HepG2 (cell line): Measurements from ENCODE around the gene MYO1C. TPM values are rescaled to one million over a fixed set of nuclear protein-coding genes. Genes with fewer than 3 reads are reported as not detected.

Source experiments
- AGO2 ChIP-seq: fragments of 200-400 bp; formaldehyde crosslinking; optimal IDR thresholded peaks from 2 replicates; pipeline ENCODE3; 2017; ENCODE audit warnings: mild to moderate bottlenecking, low read depth, low read length, moderate library complexity
- CHCHD3 ChIP-seq: sonication (generic); formaldehyde crosslinking; IDR thresholded peaks from 2 replicates; pipeline ENCODE4 v1.8.0; 2022; ENCODE audit warnings: mild to moderate bottlenecking, missing genetic modification reagents, moderate library complexity
- GABPA ChIP-seq, 2 experiments: IDR thresholded peaks; 2 replicates each; pipeline ENCODE4 v1.6.1; 2011 to 2016; ENCODE audit warnings: low read depth in 2 of 2, low read length in 1 of 2, missing biosample characterization in 1 of 2, missing genetic modification characterization in 1 of 2
- HNRNPL ChIP-seq: fragments of 200-400 bp; formaldehyde crosslinking; IDR thresholded peaks from 2 replicates; pipeline ENCODE4 v1.6.1; 2017; ENCODE audit warnings: mild to moderate bottlenecking, low read depth, low read length
- MTA1 ChIP-seq: sonication (generic); formaldehyde crosslinking; IDR thresholded peaks from 2 replicates; pipeline ENCODE4 v1.4.0; 2020; ENCODE audit warnings: missing genetic modification reagents, mild to moderate bottlenecking, borderline replicate concordance
- PPARG ChIP-seq: conservative IDR thresholded peaks from 2 replicates; pipeline ENCODE4 v1.6.1; 2016; ENCODE audit warnings: missing biosample characterization, missing genetic modification reagents
- RBFOX2 ChIP-seq: fragments of 200-400 bp; formaldehyde crosslinking; IDR thresholded peaks from 2 replicates; pipeline ENCODE4 v1.6.1; 2017; ENCODE audit warnings: low read depth, mild to moderate bottlenecking, low read length
- REPIN1 ChIP-seq: sonication (generic); formaldehyde crosslinking; IDR thresholded peaks from 2 replicates; pipeline ENCODE4 v1.8.0; 2022; ENCODE audit warnings: missing genetic modification reagents, low read depth, mild to moderate bottlenecking, borderline replicate concordance
- ZFY ChIP-seq: sonication (generic); formaldehyde crosslinking; IDR thresholded peaks from 2 replicates; pipeline ENCODE4 v1.4.0; 2020; ENCODE audit warnings: missing genetic modification reagents
- ZNF333 ChIP-seq: sonication (generic); formaldehyde crosslinking; IDR thresholded peaks from 2 replicates; pipeline ENCODE4 v1.4.0; 2020; ENCODE audit warnings: mild to moderate bottlenecking, missing genetic modification reagents, borderline replicate concordance
- ZNF451 ChIP-seq: sonication (generic); formaldehyde crosslinking; IDR thresholded peaks from 2 replicates; pipeline ENCODE4 v1.5.0; 2020; ENCODE audit warnings: mild to moderate bottlenecking, missing genetic modification reagents
- ZNF567 ChIP-seq: sonication (generic); formaldehyde crosslinking; IDR thresholded peaks from 2 replicates; pipeline ENCODE4 v1.8.1; 2023; ENCODE audit warnings: mild to moderate bottlenecking, missing genetic modification reagents, borderline replicate concordance
- ZNF605 ChIP-seq: sonication (generic); formaldehyde crosslinking; IDR thresholded peaks from 2 replicates; pipeline ENCODE4 v1.8.0; 2022; ENCODE audit warnings: mild to moderate bottlenecking, missing genetic modification reagents
- ZNF616 ChIP-seq: sonication (generic); formaldehyde crosslinking; IDR thresholded peaks from 2 replicates; pipeline ENCODE4 v1.5.0; 2020; ENCODE audit warnings: low read depth, mild to moderate bottlenecking, missing genetic modification reagents
- ZNF761 ChIP-seq: sonication (generic); formaldehyde crosslinking; conservative IDR thresholded peaks from 2 replicates; pipeline ENCODE4 v1.4.0; 2020; ENCODE audit warnings: mild to moderate bottlenecking, missing genetic modification reagents
- ZZZ3 ChIP-seq: sonication (generic); formaldehyde crosslinking; IDR thresholded peaks from 2 replicates; pipeline ENCODE4 v1.4.0; 2020; ENCODE audit warnings: missing genetic modification reagents, mild to moderate bottlenecking, borderline replicate concordance
- polyA plus RNA-seq, 8 experiments: library from polyadenylated mRNA; depleted of rRNA in 3 of 8; stranded (reverse) in 7 of 8; unstranded in 1 of 8; fragments of >200 nt; fragmentation: Illumina TruSeq in 4 of 8; extraction: Trizol in 4 of 8; gene quantifications; 2 replicates each; pipeline versions ENCODE4 v1.2.1 to v1.2.3, GENCODE V29; 2011 to 2016; ENCODE audit warnings: low read depth in 4 of 8, missing spikeins in 1 of 8, mixed read lengths in 1 of 8; ENCODE audit not compliant: insufficient read depth in 1 of 8
- total RNA-seq, 5 experiments: library from RNA; depleted of rRNA; stranded (reverse); fragments of >200 nt; fragmentation: Illumina TruSeq; extraction: Trizol; gene quantifications; 2 replicates each; pipeline ENCODE4 v1.2.3, GENCODE V29; 2016; ENCODE audit warnings: low read depth in 1 of 5
- TF ChIP-seq, protein P1 (sequence below): sonication (generic); formaldehyde crosslinking; IDR thresholded peaks from 2 replicates; pipeline ENCODE4 v1.5.1; 2020; ENCODE audit warnings: mild to moderate bottlenecking, missing genetic modification reagents, moderate library complexity
- TF ChIP-seq, protein P2 (sequence below): sonication (generic); formaldehyde crosslinking; IDR thresholded peaks from 2 replicates; pipeline ENCODE4 v1.5.0; 2020; ENCODE audit warnings: missing genetic modification reagents
- TF ChIP-seq, protein P3 (sequence below): sonication (generic); formaldehyde crosslinking; IDR thresholded peaks from 2 replicates; pipeline ENCODE4 v1.4.0; 2020; ENCODE audit warnings: mild to moderate bottlenecking, missing genetic modification reagents, borderline replicate concordance

The MYO1C gene
- total and polyA plus RNA-seq, 2 of the 13 experiments (the other 11 are each of a cell fraction or from before 2014, with no cell fraction given): 22.7 to 40.8 TPM

DNA sequence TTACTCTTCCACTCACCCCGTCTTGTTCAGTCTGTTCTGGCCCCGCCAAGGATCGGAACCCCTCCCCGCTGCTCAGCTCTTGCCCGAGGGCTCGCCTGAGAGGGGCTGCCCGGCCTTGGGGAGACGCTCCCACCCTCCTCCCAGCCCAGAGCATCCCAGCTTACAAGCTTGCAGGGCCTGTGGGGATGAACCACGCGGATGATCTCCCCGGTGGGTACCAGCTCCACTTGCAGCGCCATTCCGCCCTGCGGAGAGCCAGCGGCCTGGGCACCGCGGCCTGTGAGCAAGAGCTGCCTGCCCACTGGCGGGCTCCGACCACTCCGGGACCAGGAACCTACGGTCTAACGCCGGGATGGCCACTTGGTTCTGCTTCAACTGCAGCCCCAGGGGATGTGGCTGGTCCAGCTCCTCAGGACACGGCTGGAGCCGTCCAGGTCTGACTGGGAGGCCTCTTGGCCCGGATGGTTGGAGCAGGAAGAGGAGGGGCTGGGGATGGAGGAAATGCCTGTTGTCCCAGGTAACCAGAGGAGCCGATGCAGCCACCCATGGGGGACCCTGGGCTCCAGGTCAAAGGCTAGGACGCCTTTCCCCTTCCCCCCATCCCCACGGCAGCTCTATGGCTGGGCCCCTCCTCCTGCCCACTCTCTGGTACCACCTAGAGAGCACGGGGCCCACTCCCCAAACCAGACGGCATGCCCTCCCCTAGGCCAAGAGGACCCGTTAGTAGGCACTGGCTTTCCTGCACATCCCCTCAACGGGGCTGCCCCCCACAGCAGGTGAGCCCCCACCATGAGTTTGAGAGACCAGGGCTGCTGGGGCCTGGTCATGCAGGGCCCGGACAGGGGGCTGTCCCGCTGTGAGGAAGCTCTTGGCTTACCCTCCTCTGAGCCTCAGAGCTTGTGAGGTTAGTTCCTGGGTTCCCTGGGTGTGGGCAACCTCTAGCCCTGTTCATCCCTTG is at the start of gene MYO1C (continued):
- TF ChIP-seq, protein P1, sequence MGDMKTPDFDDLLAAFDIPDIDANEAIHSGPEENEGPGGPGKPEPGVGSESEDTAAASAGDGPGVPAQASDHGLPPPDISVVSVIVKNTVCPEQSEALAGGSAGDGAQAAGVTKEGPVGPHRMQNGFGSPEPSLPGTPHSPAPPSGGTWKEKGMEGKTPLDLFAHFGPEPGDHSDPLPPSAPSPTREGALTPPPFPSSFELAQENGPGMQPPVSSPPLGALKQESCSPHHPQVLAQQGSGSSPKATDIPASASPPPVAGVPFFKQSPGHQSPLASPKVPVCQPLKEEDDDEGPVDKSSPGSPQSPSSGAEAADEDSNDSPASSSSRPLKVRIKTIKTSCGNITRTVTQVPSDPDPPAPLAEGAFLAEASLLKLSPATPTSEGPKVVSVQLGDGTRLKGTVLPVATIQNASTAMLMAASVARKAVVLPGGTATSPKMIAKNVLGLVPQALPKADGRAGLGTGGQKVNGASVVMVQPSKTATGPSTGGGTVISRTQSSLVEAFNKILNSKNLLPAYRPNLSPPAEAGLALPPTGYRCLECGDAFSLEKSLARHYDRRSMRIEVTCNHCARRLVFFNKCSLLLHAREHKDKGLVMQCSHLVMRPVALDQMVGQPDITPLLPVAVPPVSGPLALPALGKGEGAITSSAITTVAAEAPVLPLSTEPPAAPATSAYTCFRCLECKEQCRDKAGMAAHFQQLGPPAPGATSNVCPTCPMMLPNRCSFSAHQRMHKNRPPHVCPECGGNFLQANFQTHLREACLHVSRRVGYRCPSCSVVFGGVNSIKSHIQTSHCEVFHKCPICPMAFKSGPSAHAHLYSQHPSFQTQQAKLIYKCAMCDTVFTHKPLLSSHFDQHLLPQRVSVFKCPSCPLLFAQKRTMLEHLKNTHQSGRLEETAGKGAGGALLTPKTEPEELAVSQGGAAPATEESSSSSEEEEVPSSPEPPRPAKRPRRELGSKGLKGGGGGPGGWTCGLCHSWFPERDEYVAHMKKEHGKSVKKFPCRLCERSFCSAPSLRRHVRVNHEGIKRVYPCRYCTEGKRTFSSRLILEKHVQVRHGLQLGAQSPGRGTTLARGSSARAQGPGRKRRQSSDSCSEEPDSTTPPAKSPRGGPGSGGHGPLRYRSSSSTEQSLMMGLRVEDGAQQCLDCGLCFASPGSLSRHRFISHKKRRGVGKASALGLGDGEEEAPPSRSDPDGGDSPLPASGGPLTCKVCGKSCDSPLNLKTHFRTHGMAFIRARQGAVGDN: peak; percentile 74
- peak; percentile 59 for TF ChIP-seq AGO2
- no peak; the same call in 1 of the 2 replicates for TF ChIP-seq GABPA (IDR thresholded peaks at IDR 0.05; ENCODE audit: low read depth, low read length)
- TF ChIP-seq GABPA (CRISPR knock-in tag; IDR thresholded peaks at IDR 0.05; ENCODE audit: low read depth): peak; percentile 30; the same call in 1 of the 2 replicates
- TF ChIP-seq RBFOX2: 0 out of 2 replicates have a peak, but pooled peaks have one; percentile 23
- TF ChIP-seq ZNF333 (CRISPR knock-in tag): peak; percentile 59; the same call in 1 of the 2 replicates
- TF ChIP-seq CHCHD3 (CRISPR knock-in tag): no peak
- TF ChIP-seq REPIN1 (CRISPR knock-in tag): no peak
- peak; percentile 7; the same call in 1 of the 2 replicates for TF ChIP-seq ZNF567 (CRISPR knock-in tag)
- TF ChIP-seq PPARG (CRISPR knock-in tag): no peak
- 0 out of 2 replicates have a peak, but pooled peaks have one; percentile 42 for TF ChIP-seq ZNF761
- TF ChIP-seq, protein P2, sequence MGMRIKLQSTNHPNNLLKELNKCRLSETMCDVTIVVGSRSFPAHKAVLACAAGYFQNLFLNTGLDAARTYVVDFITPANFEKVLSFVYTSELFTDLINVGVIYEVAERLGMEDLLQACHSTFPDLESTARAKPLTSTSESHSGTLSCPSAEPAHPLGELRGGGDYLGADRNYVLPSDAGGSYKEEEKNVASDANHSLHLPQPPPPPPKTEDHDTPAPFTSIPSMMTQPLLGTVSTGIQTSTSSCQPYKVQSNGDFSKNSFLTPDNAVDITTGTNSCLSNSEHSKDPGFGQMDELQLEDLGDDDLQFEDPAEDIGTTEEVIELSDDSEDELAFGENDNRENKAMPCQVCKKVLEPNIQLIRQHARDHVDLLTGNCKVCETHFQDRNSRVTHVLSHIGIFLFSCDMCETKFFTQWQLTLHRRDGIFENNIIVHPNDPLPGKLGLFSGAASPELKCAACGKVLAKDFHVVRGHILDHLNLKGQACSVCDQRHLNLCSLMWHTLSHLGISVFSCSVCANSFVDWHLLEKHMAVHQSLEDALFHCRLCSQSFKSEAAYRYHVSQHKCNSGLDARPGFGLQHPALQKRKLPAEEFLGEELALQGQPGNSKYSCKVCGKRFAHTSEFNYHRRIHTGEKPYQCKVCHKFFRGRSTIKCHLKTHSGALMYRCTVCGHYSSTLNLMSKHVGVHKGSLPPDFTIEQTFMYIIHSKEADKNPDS: no peak
- peak; percentile 25; the same call in 1 of the 2 replicates for TF ChIP-seq MTA1 (CRISPR knock-in tag)
- TF ChIP-seq ZNF451: peak; percentile 7; the same call in 1 of the 2 replicates
- 0 out of 2 replicates have a peak, but pooled peaks have one; percentile 13 for TF ChIP-seq ZNF616 (CRISPR knock-in tag)
- TF ChIP-seq ZFY (CRISPR knock-in tag): peak; percentile 7; the same call in 1 of the 2 replicates
- TF ChIP-seq ZZZ3 (CRISPR knock-in tag): 0 out of 2 replicates have a peak, but pooled peaks have one; percentile 35
- peak; percentile 80; the same call in 1 of the 2 replicates for TF ChIP-seq HNRNPL
- TF ChIP-seq, protein P3, sequence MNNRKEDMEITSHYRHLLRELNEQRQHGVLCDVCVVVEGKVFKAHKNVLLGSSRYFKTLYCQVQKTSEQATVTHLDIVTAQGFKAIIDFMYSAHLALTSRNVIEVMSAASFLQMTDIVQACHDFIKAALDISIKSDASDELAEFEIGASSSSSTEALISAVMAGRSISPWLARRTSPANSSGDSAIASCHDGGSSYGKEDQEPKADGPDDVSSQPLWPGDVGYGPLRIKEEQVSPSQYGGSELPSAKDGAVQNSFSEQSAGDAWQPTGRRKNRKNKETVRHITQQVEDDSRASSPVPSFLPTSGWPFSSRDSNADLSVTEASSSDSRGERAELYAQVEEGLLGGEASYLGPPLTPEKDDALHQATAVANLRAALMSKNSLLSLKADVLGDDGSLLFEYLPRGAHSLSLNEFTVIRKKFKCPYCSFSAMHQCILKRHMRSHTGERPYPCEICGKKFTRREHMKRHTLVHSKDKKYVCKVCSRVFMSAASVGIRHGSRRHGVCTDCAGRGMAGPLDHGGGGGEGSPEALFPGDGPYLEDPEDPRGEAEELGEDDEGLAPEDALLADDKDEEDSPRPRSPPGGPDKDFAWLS: 0 out of 2 replicates have a peak, but pooled peaks have one; percentile 41
- peak; percentile 80; the same call in 1 of the 2 replicates for TF ChIP-seq ZNF605
